ENCODE results near the gene USP21.

The USP21 gene

DNA sequence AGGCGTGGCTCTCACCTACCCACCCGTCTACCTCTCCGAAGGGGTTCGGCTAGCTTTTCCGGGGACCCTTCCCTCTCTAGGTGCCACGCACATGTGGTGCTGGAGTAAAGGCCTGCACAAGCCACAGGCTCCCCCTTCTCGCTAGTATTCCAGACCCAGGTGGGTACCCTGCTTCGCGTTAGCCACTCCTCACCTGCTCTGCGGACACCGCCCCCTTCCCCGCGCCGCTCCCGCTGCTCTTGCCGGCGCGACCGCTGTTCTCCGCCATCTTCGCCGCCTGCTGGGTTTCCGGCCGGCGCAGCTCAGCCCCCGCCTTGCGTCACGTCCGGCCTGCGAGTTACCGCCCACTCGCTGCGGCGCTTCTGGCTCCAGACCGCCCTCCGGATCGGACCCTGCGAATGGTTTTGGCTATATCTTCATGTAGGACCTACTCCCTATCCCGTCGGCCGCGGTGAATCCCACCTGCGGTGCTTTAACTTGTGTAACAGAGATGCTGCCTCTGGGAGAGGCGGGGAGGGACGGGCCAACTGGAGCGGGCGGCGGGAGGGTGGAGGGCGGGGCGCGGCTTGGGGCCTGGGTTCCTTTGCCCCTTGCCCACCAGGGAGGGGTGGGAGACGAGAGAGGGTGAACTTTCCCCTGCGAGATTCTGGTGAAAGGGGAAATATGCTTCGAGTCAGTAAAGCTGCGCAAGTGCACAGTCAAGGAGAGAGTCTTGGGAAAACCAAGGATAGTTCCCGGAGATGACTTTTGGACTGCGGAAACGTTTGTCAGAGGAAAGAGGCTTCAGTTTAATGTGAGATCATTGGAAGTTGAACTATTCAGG lies 41.3 kb upstream of the USP21 start, which contains the start of the genes NIT1 and PFDN2:
TSS of gene NIT1 (plus strand) at position 347 of the 823 bp plus-strand sequence. CDS start at position 419, 72 bp downstream.
TSS of gene PFDN2 (minus strand) at position 279 of the 823 bp plus-strand sequence. CDS start at position 268, 11 bp downstream.
- H3K27me3 ChIP-seq (ENCODE audit: insufficient read depth, low read length): no peaks in the 10 kb centered on the region

GRCh38 chr1:161119092-161119903 lies 40.0 kb upstream of the USP21 start:
- Histone ChIP-seq H3K4me3 (ENCODE audit: low read depth, low read length, poor library complexity, severe bottlenecking) (peak overlapping the region; percentile 97), H3K79me2 (ENCODE audit: insufficient read depth, low read length) (peaks cover 34% of the 10 kb centered on the region), H3K9ac (ENCODE audit: low read length) (peak overlapping the region; percentile 95), H3K36me3 (ENCODE audit: insufficient read depth, low read length) (peaks cover 63% of the 10 kb centered on the region), H3F3A (ENCODE audit: insufficient read depth, low read length) (no peaks in the 10 kb centered on the region), H3K9me2 (ENCODE audit: low read depth, low read length) (no peaks in the 10 kb centered on the region), H3K4me1 (ENCODE audit: insufficient read depth, low read length, severe bottlenecking) (peaks cover 44% of the 10 kb centered on the region), H3K27me3 (ENCODE audit: insufficient read depth, low read length) (no peaks in the 10 kb centered on the region), H3K4me2 (ENCODE audit: low read length) (peak overlapping the region; percentile 92), H3K9me3 (ENCODE audit: low read length) (no peaks in the 10 kb centered on the region), H4K20me1 (ENCODE audit: insufficient read depth, low read length) (no peaks in the 10 kb centered on the region), H3K27ac (ENCODE audit: low read depth, low read length, poor library complexity, severe bottlenecking) (peak overlapping the region; percentile 64), H2AFZ (ENCODE audit: low read length) (no peak overlapping the region)
- TF ChIP-seq CTCF (IDR thresholded peaks at IDR 0.05; ENCODE audit: low read length) (peak; percentile 52), EZH2 (IDR thresholded peaks at IDR 0.05; ENCODE audit: borderline replicate concordance, low read length) (no peak)

More for the DNA sequence above, 41.3 kb upstream of the USP21 start, which contains the start of the genes NIT1 and PFDN2:
- Histone ChIP-seq H3K9me2 (ENCODE audit: low read depth, low read length) (no peaks in the 10 kb centered on the region), H3K36me3 (ENCODE audit: insufficient read depth, low read length) (peaks cover 62% of the 10 kb centered on the region), H3K9me3 (ENCODE audit: low read length) (no peaks in the 10 kb centered on the region), H3K4me1 (ENCODE audit: insufficient read depth, low read length, severe bottlenecking) (peaks cover 51% of the 10 kb centered on the region), H4K20me1 (ENCODE audit: insufficient read depth, low read length) (no peaks in the 10 kb centered on the region), H3K27ac (ENCODE audit: low read depth, low read length, poor library complexity, severe bottlenecking) (peak within 1 kb of the TSS; percentile 66), H2AFZ (ENCODE audit: low read length) (no peak within 1 kb of the TSS), H3K4me2 (ENCODE audit: low read length) (peak within 1 kb of the TSS; percentile 92), H3K4me3 (ENCODE audit: low read depth, low read length, poor library complexity, severe bottlenecking) (peak within 1 kb of the TSS; percentile 97), H3K79me2 (ENCODE audit: insufficient read depth, low read length) (peaks cover 47% of the 10 kb centered on the region), H3F3A (ENCODE audit: insufficient read depth, low read length) (no peaks in the 10 kb centered on the region), H3K9ac (ENCODE audit: low read length) (peak within 1 kb of the TSS; percentile 95)
- no peak for TF ChIP-seq EZH2 (IDR thresholded peaks at IDR 0.05; ENCODE audit: borderline replicate concordance, low read length)
- no peak for TF ChIP-seq CTCF (IDR thresholded peaks at IDR 0.05; ENCODE audit: low read length)

- Histone ChIP-seq H3K27ac (ENCODE audit: low read depth, low read length, poor library complexity, severe bottlenecking) (no peak overlapping the region), H3K4me1 (ENCODE audit: insufficient read depth, low read length, severe bottlenecking) (peaks cover 26% of the 10 kb centered on the region), H3K9ac (ENCODE audit: low read length) (no peak overlapping the region), H3K36me3 (ENCODE audit: insufficient read depth, low read length) (peaks cover 64% of the 10 kb centered on the region), H3K4me2 (ENCODE audit: low read length) (no peak overlapping the region), H3K9me3 (ENCODE audit: low read length) (no peaks in the 10 kb centered on the region), H3K79me2 (ENCODE audit: insufficient read depth, low read length) (peaks cover 16% of the 10 kb centered on the region), H3K9me2 (ENCODE audit: low read depth, low read length) (no peaks in the 10 kb centered on the region), H3K4me3 (ENCODE audit: low read depth, low read length, poor library complexity, severe bottlenecking) (no peak overlapping the region), H4K20me1 (ENCODE audit: insufficient read depth, low read length) (no peaks in the 10 kb centered on the region), H3F3A (ENCODE audit: insufficient read depth, low read length) (no peaks in the 10 kb centered on the region), H3K27me3 (ENCODE audit: insufficient read depth, low read length) (no peaks in the 10 kb centered on the region), H2AFZ (ENCODE audit: low read length) (no peak overlapping the region)
- no peak for TF ChIP-seq CTCF (IDR thresholded peaks at IDR 0.05; ENCODE audit: low read length)
- no peak for TF ChIP-seq EZH2 (IDR thresholded peaks at IDR 0.05; ENCODE audit: borderline replicate concordance, low read length)
Observed at GRCh38 chr1:161121042-161121650, 38.2 kb upstream of the USP21 start.

Measured in OCI-LY1 (cell line).